Activated naive CD8-positive, alpha-beta T cell treated with anti-CD3 and anti-CD28 coated beads, Interleukin-2, amount 10 ng/mL, durations not matched to agents 7 days and 5 days (primary cell): ENCODE results near the gene ECE2. TPM values are rescaled to one million over a fixed set of nuclear protein-coding genes. Genes with fewer than 3 reads are reported as not detected.

Source experiments
- microRNA-seq: library from miRNA; unstranded; fragments of <30 nt; microRNA quantifications from one replicate; pipeline ENCODE4 v1.2.0, GENCODE V29; 2022
- total RNA-seq, 2 experiments: library from RNA; stranded (reverse); gene quantifications; one replicate each; pipeline ENCODE4 v1.2.3, GENCODE V29; 2021

ECE2 gene
- total RNA-seq, 2 experiments from 2014 or later = not detected

Small RNAs within 50 kb of the gene (microRNA-seq; reads per million reads assigned to microRNA genes)
- gene MIR1224 = not detected

Other genes starting within 250 kb of the ECE2 start
- not detected for gene HTR3D, start 244.3 kb upstream of the ECE2 start, total RNA-seq
- not detected for gene HTR3C, start 223.0 kb upstream of the ECE2 start, total RNA-seq
- gene HTR3E, start 179.0 kb upstream of the ECE2 start, total RNA-seq = not detected
- gene EIF2B5, start 140.7 kb upstream of the ECE2 start, total RNA-seq = 10 to 100 TPM; 54.7 to 61.8 TPM
- 10 to 100 TPM; 39.9 to 41.0 TPM for gene DVL3, start 120.6 kb upstream of the ECE2 start, total RNA-seq
- 100 to 1,000 TPM; 210 to 213 TPM for gene AP2M1, start 101.2 kb upstream of the ECE2 start, total RNA-seq
- 10 to 100 TPM; 68.6 to 76.3 TPM for gene ABCF3, start 89.8 kb upstream of the ECE2 start, total RNA-seq
- gene VWA5B2, start 46.4 kb upstream of the ECE2 start, total RNA-seq = under 1 TPM in 1 of 2 experiments, not detected in 1; 0.25 TPM
- gene ALG3, start 27.1 kb upstream of the ECE2 start, total RNA-seq = 10 to 100 TPM; 38.8 to 38.9 TPM
- 1 to 10 TPM; 2.5 to 3.3 TPM for gene EEF1AKMT4, start 26.4 kb upstream of the ECE2 start, total RNA-seq
- gene CAMK2N2, start 14.5 kb upstream of the ECE2 start, total RNA-seq = not detected
- gene PSMD2, start 23.2 kb downstream of the ECE2 start, total RNA-seq = 100 to 1,000 TPM; 171 to 172 TPM
- gene EIF4G1, start 38.6 kb downstream of the ECE2 start, total RNA-seq = 100 to 1,000 TPM; 253 to 258 TPM
- 1 to 10 TPM; 5.5 to 6.1 TPM for gene FAM131A, start 61.6 kb downstream of the ECE2 start, total RNA-seq
- 1 to 10 TPM; 5.7 to 6.8 TPM for gene CLCN2, start 85.6 kb downstream of the ECE2 start, total RNA-seq
- gene POLR2H, start 85.7 kb downstream of the ECE2 start, total RNA-seq = 10 to 100 TPM; 86.5 to 88.2 TPM
- gene THPO, start 102.2 kb downstream of the ECE2 start, total RNA-seq = not detected
- not detected for gene CHRD, start 104.0 kb downstream of the ECE2 start, total RNA-seq